ENCODE data around the gene CENPQ. TPM values are rescaled to one million over a fixed set of nuclear protein-coding genes. Genes with fewer than 3 reads are reported as not detected.

The CENPQ gene
- total RNA-seq, 1 experiment from 2014 or later = 11.3 TPM

GRCh38 chr6:49524541-49524940 is 61.4 kb downstream of the CENPQ start:
- H3K9me3 ChIP-seq (ENCODE audit: control insufficient read depth in 1 of 2, insufficient read depth in 1 of 2, low read depth in 1 of 2, low read length in 2 of 2) = no peaks in the 10 kb centered on the region
- TF ChIP-seq POLR2AphosphoS5 (IDR thresholded peaks at IDR 0.05; ENCODE audit: low read depth, low read length) = no peak
- TF ChIP-seq SP1 (IDR thresholded peaks at IDR 0.05; ENCODE audit: low read depth) = no peak
- TF ChIP-seq, protein P1, sequence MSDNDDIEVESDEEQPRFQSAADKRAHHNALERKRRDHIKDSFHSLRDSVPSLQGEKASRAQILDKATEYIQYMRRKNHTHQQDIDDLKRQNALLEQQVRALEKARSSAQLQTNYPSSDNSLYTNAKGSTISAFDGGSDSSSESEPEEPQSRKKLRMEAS (IDR thresholded peaks at IDR 0.05) = no peak
- TF ChIP-seq ZNF274 (IDR thresholded peaks at IDR 0.05; ENCODE audit: low read depth, low read length) = no peak
- no peak for TF ChIP-seq RAD21 (IDR thresholded peaks at IDR 0.05; ENCODE audit: low read depth)
- no peaks in the 10 kb centered on the region for H3K4me1 ChIP-seq (ENCODE audit: control insufficient read depth in 1 of 2, insufficient read depth in 2 of 2, low read length in 2 of 2)
- H3K9ac ChIP-seq (ENCODE audit: low read length) = no peak overlapping the region
- intact Hi-C loops (cut with micrococcal nuclease) = no loop called here
- ChIA-PET POLR2A (no interaction called here), CTCF (interaction anchor here (1.0 kb wide), 1 partner anchor 8 kb away, joined by 3 read pairs; no protein-coding TSS in a partner anchor), RAD21 (ENCODE audit: low non-redundant PET in 1 of 2, low total read pairs in 2 of 2, uncharacterized antibody in 2 of 2, unreplicated experiment in 2 of 2) (no interaction called here)
- no peak overlapping the region for H2AFZ ChIP-seq (ENCODE audit: low read depth, low read length, poor library complexity, severe bottlenecking)
- no TSS peak for BruUV-seq (replicated peaks)
- DNase-seq (ENCODE audit: low read depth, low spot score) (no peak), ATAC-seq (no peak)
- H3K79me2 ChIP-seq (ENCODE audit: insufficient read depth, low read length) = no peaks in the 10 kb centered on the region
- H3K9me2 ChIP-seq (ENCODE audit: insufficient read depth) = no peaks in the 10 kb centered on the region
- no peak overlapping the region for H3K27ac ChIP-seq (ENCODE audit: low read depth, low read length)
- no peaks in the 10 kb centered on the region for H3K27me3 ChIP-seq (ENCODE audit: insufficient read depth, low read length)
- H3K4me3 ChIP-seq (replicated peaks in 1 of 2; ENCODE audit: low read depth in 1 of 2, low read length in 2 of 2) = no peak overlapping the region
- no peaks in the 10 kb centered on the region for H3K36me3 ChIP-seq (ENCODE audit: control insufficient read depth in 1 of 2, insufficient read depth in 2 of 2, low read length in 2 of 2)
- no peak overlapping the region for H3K4me2 ChIP-seq (ENCODE audit: low read length)
- no peaks in the 10 kb centered on the region for H4K20me1 ChIP-seq (ENCODE audit: insufficient read depth)

- Histone ChIP-seq H3K4me2 (ENCODE audit: low read length) (no peak overlapping the region), H3K27ac (ENCODE audit: low read depth, low read length) (no peak overlapping the region), H3K9me3 (ENCODE audit: control insufficient read depth in 1 of 2, insufficient read depth in 1 of 2, low read depth in 1 of 2, low read length in 2 of 2) (no peaks in the 10 kb centered on the region), H3K9ac (ENCODE audit: low read length) (no peak overlapping the region), H3K9me2 (ENCODE audit: insufficient read depth) (no peaks in the 10 kb centered on the region), H4K20me1 (ENCODE audit: insufficient read depth) (no peaks in the 10 kb centered on the region), H3K36me3 (ENCODE audit: control insufficient read depth in 1 of 2, insufficient read depth in 2 of 2, low read length in 2 of 2) (no peaks in the 10 kb centered on the region), H2AFZ (ENCODE audit: low read depth, low read length, poor library complexity, severe bottlenecking) (no peak overlapping the region), H3K4me3 (replicated peaks in 1 of 2; ENCODE audit: low read depth in 1 of 2, low read length in 2 of 2) (no peak overlapping the region), H3K4me1 (ENCODE audit: control insufficient read depth in 1 of 2, insufficient read depth in 2 of 2, low read length in 2 of 2) (no peaks in the 10 kb centered on the region), H3K79me2 (ENCODE audit: insufficient read depth, low read length) (no peaks in the 10 kb centered on the region), H3K27me3 (ENCODE audit: insufficient read depth, low read length) (no peaks in the 10 kb centered on the region)
- CTCF ChIA-PET = no interaction called here
- ATAC-seq (no peak), DNase-seq (ENCODE audit: low read depth, low spot score) (no peak)
- BruUV-seq (replicated peaks) = no TSS peak
- RAD21 ChIA-PET (ENCODE audit: low non-redundant PET in 1 of 2, low total read pairs in 2 of 2, uncharacterized antibody in 2 of 2, unreplicated experiment in 2 of 2) = no interaction called here
- intact Hi-C loops (cut with micrococcal nuclease) = no loop called here
- POLR2A ChIA-PET = no interaction called here
- TF ChIP-seq ZFX (IDR thresholded peaks at IDR 0.05) (no peak), POLR2AphosphoS5 (IDR thresholded peaks at IDR 0.05; ENCODE audit: low read depth, low read length) (no peak), ZBTB33 (IDR thresholded peaks at IDR 0.05; ENCODE audit: extremely low read depth, insufficient replicate concordance, low read length) (no peak), CBX3 (IDR thresholded peaks at IDR 0.05; ENCODE audit: low read depth) (no peak), EGR1 (IDR thresholded peaks at IDR 0.05; ENCODE audit: low read depth) (no peak), RAD21 (IDR thresholded peaks at IDR 0.05; ENCODE audit: low read depth) (no peak), YY1 (IDR thresholded peaks at IDR 0.05; ENCODE audit: extremely low read depth, insufficient replicate concordance, low read depth, low read length) (no peak), JUND (IDR thresholded peaks at IDR 0.05) (no peak), TCF7L2 (IDR thresholded peaks at IDR 0.05; ENCODE audit: borderline replicate concordance, extremely low read depth, insufficient read depth, insufficient read length) (no peak), SIN3A (IDR thresholded peaks at IDR 0.05; ENCODE audit: low read depth) (no peak), FOSL1 (IDR thresholded peaks at IDR 0.05; ENCODE audit: low read depth) (no peak), ELF1 (IDR thresholded peaks at IDR 0.05; ENCODE audit: borderline replicate concordance, low read depth) (no peak), CTCF (IDR thresholded peaks at IDR 0.05 in 2 of 3, conservative IDR thresholded peaks at IDR 0.05 in 1 of 3; ENCODE audit: borderline replicate concordance in 1 of 3, insufficient read depth in 1 of 3, low read depth in 2 of 3, low read length in 2 of 3) (no peak), CEBPB (IDR thresholded peaks at IDR 0.05; ENCODE audit: low read depth) (no peak), SRF (IDR thresholded peaks at IDR 0.05; ENCODE audit: low read depth) (no peak)
- TF ChIP-seq, protein P1 (IDR thresholded peaks at IDR 0.05) = no peak
These were observed 63.4 kb downstream of the CENPQ start for GRCh38 chr6:49526598-49526997.
